ENCODE data around the gene ACER2. TPM values are rescaled to one million over a fixed set of nuclear protein-coding genes. Genes with fewer than 3 reads are reported as not detected.

ACER2 gene
- total and polyA plus RNA-seq, 2 experiments from 2014 or later, result 0.87 to 14.6 TPM

DNA sequence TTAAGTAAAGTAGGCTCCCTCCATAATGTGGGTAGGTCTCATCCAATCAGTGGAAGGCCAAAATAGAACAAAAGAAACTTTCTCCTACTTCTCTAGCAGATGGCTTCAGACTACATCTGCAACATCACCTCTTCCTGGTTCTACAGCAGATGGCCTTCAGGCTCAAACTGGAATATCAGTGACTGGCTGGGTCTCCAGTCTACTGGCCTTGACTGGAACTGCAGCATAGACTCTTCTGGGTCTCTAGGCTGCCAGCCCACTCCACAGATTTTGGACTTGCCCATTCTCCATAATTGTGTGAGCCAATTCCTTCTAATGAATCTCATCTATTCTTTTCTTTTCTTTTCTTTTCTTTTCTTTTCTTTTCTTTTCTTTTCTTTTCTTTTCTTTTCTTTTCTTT, 64.8 kb downstream of the ACER2 start:
- Mint-ChIP-seq H3K4me3 (no peak overlapping the region), H3K36me3 (ENCODE audit: low read depth) (no peaks in the 10 kb centered on the region), H3K4me1 (peaks cover 4% of the 10 kb centered on the region; the same call in 2 of the 3 replicates), H3K27ac (no peak overlapping the region), H3K27me3 (ENCODE audit: insufficient read depth, low read depth, poor library complexity) (peaks cover 3% of the 10 kb centered on the region), H3K9me3 (no peaks in the 10 kb centered on the region)
- TF ChIP-seq STAT1 (IDR thresholded peaks at IDR 0.05; ENCODE audit: unreplicated experiment) (no peak), JUNB (IDR thresholded peaks at IDR 0.05; ENCODE audit: unreplicated experiment) (no peak), ZNF114 (CRISPR knock-in tag; IDR thresholded peaks at IDR 0.05) (no peak), ZNF462 (CRISPR knock-in tag; IDR thresholded peaks at IDR 0.05) (no peak), EZH2phosphoT487 (IDR thresholded peaks at IDR 0.05; ENCODE audit: unreplicated experiment) (no peak), ZNF331 (CRISPR knock-in tag; IDR thresholded peaks at IDR 0.05; ENCODE audit: low read depth) (no peak), CREB1 (CRISPR knock-in tag; IDR thresholded peaks at IDR 0.05; ENCODE audit: low read depth) (no peak)
- TF ChIP-seq, protein P1, sequence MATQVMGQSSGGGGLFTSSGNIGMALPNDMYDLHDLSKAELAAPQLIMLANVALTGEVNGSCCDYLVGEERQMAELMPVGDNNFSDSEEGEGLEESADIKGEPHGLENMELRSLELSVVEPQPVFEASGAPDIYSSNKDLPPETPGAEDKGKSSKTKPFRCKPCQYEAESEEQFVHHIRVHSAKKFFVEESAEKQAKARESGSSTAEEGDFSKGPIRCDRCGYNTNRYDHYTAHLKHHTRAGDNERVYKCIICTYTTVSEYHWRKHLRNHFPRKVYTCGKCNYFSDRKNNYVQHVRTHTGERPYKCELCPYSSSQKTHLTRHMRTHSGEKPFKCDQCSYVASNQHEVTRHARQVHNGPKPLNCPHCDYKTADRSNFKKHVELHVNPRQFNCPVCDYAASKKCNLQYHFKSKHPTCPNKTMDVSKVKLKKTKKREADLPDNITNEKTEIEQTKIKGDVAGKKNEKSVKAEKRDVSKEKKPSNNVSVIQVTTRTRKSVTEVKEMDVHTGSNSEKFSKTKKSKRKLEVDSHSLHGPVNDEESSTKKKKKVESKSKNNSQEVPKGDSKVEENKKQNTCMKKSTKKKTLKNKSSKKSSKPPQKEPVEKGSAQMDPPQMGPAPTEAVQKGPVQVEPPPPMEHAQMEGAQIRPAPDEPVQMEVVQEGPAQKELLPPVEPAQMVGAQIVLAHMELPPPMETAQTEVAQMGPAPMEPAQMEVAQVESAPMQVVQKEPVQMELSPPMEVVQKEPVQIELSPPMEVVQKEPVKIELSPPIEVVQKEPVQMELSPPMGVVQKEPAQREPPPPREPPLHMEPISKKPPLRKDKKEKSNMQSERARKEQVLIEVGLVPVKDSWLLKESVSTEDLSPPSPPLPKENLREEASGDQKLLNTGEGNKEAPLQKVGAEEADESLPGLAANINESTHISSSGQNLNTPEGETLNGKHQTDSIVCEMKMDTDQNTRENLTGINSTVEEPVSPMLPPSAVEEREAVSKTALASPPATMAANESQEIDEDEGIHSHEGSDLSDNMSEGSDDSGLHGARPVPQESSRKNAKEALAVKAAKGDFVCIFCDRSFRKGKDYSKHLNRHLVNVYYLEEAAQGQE (IDR thresholded peaks at IDR 0.05; ENCODE audit: unreplicated experiment), result no peak
- TF ChIP-seq, protein P2, sequence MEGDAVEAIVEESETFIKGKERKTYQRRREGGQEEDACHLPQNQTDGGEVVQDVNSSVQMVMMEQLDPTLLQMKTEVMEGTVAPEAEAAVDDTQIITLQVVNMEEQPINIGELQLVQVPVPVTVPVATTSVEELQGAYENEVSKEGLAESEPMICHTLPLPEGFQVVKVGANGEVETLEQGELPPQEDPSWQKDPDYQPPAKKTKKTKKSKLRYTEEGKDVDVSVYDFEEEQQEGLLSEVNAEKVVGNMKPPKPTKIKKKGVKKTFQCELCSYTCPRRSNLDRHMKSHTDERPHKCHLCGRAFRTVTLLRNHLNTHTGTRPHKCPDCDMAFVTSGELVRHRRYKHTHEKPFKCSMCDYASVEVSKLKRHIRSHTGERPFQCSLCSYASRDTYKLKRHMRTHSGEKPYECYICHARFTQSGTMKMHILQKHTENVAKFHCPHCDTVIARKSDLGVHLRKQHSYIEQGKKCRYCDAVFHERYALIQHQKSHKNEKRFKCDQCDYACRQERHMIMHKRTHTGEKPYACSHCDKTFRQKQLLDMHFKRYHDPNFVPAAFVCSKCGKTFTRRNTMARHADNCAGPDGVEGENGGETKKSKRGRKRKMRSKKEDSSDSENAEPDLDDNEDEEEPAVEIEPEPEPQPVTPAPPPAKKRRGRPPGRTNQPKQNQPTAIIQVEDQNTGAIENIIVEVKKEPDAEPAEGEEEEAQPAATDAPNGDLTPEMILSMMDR (conservative IDR thresholded peaks at IDR 0.05; ENCODE audit: low read depth in 2 of 2), result no peak
- TF ChIP-seq, protein P3, sequence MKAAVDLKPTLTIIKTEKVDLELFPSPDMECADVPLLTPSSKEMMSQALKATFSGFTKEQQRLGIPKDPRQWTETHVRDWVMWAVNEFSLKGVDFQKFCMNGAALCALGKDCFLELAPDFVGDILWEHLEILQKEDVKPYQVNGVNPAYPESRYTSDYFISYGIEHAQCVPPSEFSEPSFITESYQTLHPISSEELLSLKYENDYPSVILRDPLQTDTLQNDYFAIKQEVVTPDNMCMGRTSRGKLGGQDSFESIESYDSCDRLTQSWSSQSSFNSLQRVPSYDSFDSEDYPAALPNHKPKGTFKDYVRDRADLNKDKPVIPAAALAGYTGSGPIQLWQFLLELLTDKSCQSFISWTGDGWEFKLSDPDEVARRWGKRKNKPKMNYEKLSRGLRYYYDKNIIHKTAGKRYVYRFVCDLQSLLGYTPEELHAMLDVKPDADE (IDR thresholded peaks at IDR 0.05), result no peak
- DNase-seq (ENCODE audit: low spot score) (no peak), ATAC-seq (no peak)
- Histone ChIP-seq H3K27ac (ENCODE audit: low read depth) (no peak overlapping the region), H3K36me3 (ENCODE audit: insufficient read depth) (no peaks in the 10 kb centered on the region), H3K27me3 (ENCODE audit: insufficient read depth) (no peaks in the 10 kb centered on the region), H3F3A (replicated peaks; ENCODE audit: low read depth) (no peaks in the 10 kb centered on the region), H3K9me2 (ENCODE audit: insufficient read depth) (no peaks in the 10 kb centered on the region), H3K4me2 (no peak overlapping the region), H3K4me1 (ENCODE audit: insufficient read depth) (no peaks in the 10 kb centered on the region), H2AFZ (no peak overlapping the region), H4K20me1 (replicated peaks; ENCODE audit: insufficient read depth) (no peaks in the 10 kb centered on the region), H3K4me3 (no peak overlapping the region), H3K79me2 (replicated peaks; ENCODE audit: insufficient read depth) (no peaks in the 10 kb centered on the region)

All from GM23338 (cell line).